ENCODE data around the gene FOLH1.
"Not testable (repeated sequence)": the region's sequence is repeated elsewhere in the genome, so short reads cannot be mapped to it uniquely, and the experiment has no call there.

Gene FOLH1

DNA sequence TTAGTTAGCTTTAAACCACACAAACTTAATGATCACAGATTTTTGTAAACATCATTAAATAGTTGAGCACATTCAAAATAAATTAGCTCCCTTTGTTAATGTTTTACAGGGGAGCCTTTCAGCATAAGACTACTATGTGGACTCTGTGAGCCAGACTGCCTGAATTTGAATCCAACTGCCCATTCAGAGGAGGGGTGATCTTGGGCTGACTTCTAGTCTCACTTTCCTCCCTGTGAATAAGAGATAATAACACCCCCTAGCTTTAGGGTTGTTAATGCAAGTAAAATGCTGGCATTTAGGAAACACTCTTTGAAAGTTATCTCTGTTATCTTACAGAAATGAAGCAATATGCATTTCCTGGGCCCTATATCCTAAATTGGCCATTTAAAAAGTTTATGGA lies 23.6 kb downstream of the FOLH1 start:
- not testable (repeated sequence) for DNase-seq (ENCODE audit: low read depth in 4 of 4, low spot score in 1 of 4)

DNA sequence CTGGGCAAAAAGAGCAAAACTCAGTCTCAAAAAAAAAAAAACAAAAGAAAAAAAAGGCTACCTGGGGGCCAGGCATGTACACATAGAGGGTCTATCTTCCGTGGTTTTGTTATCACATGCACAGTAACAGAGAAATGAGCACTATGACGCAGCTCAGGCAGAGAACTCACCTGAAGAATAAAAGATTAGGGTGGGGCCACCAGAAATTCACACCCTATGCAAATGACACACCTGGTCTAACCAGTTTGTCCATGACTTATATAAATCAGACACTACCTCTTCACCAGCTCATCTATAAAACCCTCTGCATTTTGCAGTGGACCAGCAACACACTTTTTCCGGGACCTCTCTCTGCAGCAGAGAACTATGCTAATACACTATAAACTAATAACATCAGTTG lies 30.5 kb downstream of the FOLH1 start:
- DNase-seq (ENCODE audit: low read depth in 4 of 4, low spot score in 1 of 4) = not testable (repeated sequence)

DNA sequence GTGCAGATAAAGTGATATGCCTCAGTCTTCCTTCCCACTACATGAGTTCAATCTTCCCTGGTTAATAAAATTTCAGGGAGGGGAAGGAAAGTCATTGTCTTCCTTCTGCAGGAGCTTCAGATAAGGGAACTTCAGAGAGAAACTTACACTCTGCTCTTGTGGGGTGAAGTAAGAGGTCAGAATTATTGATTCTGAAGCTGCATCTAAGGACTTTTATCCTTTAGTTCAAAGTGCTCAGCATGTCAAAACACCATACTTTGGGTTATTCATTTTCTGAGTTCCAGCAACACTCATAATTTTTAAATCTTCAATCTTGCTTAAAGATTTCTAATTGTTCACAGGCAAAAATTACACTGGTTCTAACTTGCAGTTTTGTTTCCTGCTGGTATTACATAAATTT lies 33.0 kb downstream of the FOLH1 start:
- DNase-seq (ENCODE audit: low read depth in 4 of 4, low spot score in 1 of 4) = not testable (repeated sequence)

DNA sequence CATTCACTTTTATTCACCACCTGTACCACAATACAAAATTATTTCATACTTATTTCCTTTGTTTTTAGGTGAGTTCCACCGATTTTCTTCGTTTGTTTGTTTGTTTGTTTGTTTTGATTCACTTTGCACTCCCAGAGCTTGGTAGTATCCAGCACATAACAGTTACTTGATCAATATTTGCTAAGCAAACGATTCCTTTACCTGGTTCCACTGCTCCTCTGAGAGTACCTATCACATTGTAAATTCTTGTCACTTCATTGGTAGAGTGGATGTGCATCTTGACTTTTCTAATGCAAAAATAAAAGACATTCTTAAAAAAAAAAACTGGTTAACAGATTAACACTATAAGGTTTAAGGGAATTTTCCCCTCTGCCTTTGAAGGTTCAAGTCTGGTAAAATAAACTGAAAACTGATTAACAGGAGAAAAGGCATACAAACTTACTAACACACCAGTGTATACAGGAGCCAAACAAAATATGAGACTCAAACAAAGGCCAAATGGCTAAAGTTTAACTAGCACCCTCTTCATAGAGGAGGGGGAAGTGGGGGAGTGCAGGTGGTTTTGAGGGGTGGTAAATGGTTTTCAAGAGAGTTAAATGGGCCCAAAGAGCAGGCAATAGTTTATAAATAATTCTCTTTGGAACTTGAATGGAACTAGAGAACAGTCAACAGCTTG lies 33.6 kb downstream of the FOLH1 start:
- DNase-seq (ENCODE audit: low read depth in 4 of 4, low spot score in 1 of 4) = not testable (repeated sequence)

DNA sequence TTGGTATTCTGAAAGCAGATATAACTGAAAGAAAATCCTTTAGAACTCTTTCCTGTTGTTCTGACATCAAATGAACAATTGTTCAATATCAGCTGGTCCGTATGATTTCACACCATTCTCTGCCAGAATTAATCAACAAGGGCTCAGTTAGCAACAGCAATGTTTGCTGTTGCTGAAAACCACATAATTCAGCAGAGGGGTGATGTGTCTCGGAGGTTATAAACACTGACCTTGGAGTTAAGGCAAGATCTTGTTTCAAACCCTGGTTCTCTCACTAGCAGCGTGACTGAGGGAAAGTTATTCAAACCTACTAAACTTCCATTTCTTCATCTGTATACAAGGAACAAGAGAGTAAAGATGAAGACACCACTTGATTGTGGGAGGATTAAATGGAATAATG lies 36.8 kb downstream of the FOLH1 start:
- not testable (repeated sequence) for DNase-seq (ENCODE audit: low read depth in 4 of 4, low spot score in 1 of 4)

DNA sequence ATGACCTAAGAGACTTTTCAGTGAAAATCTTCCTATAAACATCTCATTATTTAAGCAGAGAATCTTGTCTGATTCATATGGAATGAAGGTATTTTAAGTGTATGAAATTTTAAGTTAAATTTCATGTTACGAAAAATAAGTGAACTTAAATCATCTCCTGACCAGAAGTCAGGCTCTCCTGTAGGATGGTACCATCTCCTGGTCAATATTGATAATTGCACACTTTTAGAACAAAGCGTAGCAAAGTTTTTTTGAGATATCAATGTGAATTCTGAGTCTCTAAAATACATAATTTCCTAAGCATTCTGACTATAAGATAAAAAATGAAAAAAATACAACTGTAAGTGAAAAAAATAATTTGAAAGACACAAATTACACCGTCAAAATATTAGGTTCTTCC lies 38.8 kb downstream of the FOLH1 start:
- not testable (repeated sequence) for DNase-seq (ENCODE audit: low read depth in 4 of 4, low spot score in 1 of 4)

DNA sequence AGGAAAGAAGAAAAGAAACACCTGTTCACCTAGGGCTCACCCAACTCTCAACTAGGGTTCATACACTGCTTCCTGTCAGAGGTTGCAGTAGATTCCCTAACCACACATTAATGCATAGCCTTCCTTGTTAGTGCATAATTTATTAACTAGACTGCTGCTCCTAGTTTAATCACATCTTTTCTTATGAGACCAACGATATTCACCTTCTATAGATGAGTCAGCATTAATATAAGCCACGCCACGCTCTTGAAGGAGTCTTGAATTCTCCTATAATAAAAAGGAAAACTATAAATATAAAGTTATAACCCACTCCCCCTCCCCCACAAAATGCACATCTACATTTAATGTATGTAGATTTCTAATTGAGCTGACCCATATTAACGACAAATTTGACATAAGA lies 39.4 kb downstream of the FOLH1 start:
- not testable (repeated sequence) for DNase-seq (ENCODE audit: low read depth in 4 of 4, low spot score in 1 of 4)

DNA sequence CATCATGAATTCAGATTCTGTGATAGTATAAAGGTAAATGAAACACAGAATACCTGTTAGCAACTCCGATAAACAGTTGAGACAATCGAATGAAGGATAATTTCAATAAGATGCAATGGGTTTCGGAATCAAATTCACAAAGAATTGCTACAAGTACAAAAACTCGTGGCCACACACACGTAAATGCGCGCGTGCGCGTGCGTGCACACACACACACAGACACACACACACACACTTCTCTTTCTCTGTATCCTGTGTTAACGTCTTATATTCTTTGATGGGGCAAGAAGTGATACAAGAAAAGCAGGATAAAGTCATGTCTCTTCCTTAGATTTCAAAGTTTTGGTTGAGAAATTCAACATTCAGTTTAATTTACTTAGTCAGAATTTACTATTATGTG lies 57.2 kb downstream of the FOLH1 start:
- DNase-seq (ENCODE audit: low read depth in 4 of 4, low spot score in 1 of 4) = no peak

DNA sequence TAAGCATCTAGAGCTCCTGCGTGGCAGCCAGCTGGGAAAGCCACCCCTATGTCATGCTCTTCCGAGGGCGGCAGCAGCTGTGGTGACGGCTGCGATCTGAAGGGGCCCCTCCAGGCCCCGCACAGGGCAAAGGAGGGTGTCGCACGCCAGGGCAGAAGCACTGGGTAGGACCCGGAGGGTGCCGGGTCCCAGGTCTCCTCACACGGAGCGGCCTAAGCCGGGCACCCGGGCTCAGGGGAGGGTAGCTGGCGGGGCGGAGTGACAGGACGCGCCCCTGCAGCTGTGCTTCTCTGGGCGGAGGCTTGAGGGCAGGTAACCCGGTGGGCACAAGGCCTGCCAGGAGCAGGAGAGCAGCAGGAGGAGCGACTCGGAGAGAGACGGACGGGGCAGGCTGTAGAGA lies 106.0 kb downstream of the FOLH1 start:
- DNase-seq (ENCODE audit: low read depth in 4 of 4, low spot score in 1 of 4) = not testable (repeated sequence)
